ENCODE measurements around the gene RBMS2.
"Not testable (repeated sequence)": the region's sequence is repeated elsewhere in the genome, so short reads cannot be mapped to it uniquely, and the experiment has no call there.

Gene RBMS2

GRCh38 chr12:56577248-56577647 lies 55.6 kb downstream of the RBMS2 start:
- not testable (repeated sequence) for H3K18ac ChIP-seq (ENCODE audit: low read depth in 1 of 2, low read length in 2 of 2); H3K4me3 ChIP-seq (ENCODE audit: insufficient read depth in 1 of 2, low read depth in 1 of 2, low read length in 2 of 2); H2BK12ac ChIP-seq (ENCODE audit: low read length in 2 of 2); H4K8ac ChIP-seq (ENCODE audit: low read length); H3K4me2 ChIP-seq (ENCODE audit: low read length, poor library complexity, severe bottlenecking); H3K79me1 ChIP-seq (replicated peaks; ENCODE audit: low read length, poor library complexity, severe bottlenecking); H3K4me1 ChIP-seq (ENCODE audit: control insufficient read depth, insufficient read depth, low read depth, low read length); H2BK5ac ChIP-seq (ENCODE audit: low read depth, low read length, poor library complexity, severe bottlenecking); DNase-seq; H4K91ac ChIP-seq (ENCODE audit: low read length); H3K27me3 ChIP-seq (ENCODE audit: control insufficient read depth in 1 of 2, insufficient read depth in 1 of 2, low read length in 2 of 2); H2BK15ac ChIP-seq (ENCODE audit: low read depth, poor library complexity, severe bottlenecking); H3K4ac ChIP-seq (ENCODE audit: low read depth in 1 of 2, low read length in 2 of 2); H3K14ac ChIP-seq (ENCODE audit: low read length in 2 of 2); H3K27ac ChIP-seq (ENCODE audit: low read length, poor library complexity, severe bottlenecking); H2BK120ac ChIP-seq (ENCODE audit: low read depth, low read length); H3K9me3 ChIP-seq (ENCODE audit: control insufficient read depth, low read length); H2AK5ac ChIP-seq (ENCODE audit: low read length, severe bottlenecking); H2AFZ ChIP-seq (ENCODE audit: low read depth, low read length); H3K9ac ChIP-seq (ENCODE audit: low read length); H3K23ac ChIP-seq (ENCODE audit: low read length in 2 of 2)
- peaks cover 25 to 32% of the 10 kb centered on the region in 2 experiments for H3K36me3 ChIP-seq (ENCODE audit: control insufficient read depth in 1 of 2, insufficient read depth in 2 of 2, low read depth in 1 of 2, low read length in 2 of 2)
- WGBS = 98% methylated on average over 4 of the region's 7 CpGs

GRCh38 chr12:56578983-56579546 lies 57.4 kb downstream of the RBMS2 start:
- no peak overlapping the region for H3K14ac ChIP-seq (ENCODE audit: low read length in 2 of 2)
- 84% methylated on average over 6 of the region's 10 CpGs for WGBS
- no peak overlapping the region for H3K4me2 ChIP-seq (ENCODE audit: low read length, poor library complexity, severe bottlenecking)
- H3K27ac ChIP-seq (ENCODE audit: low read length, poor library complexity, severe bottlenecking) = no peak overlapping the region
- no peak overlapping the region for H2AFZ ChIP-seq (ENCODE audit: low read depth, low read length)
- peaks cover 12% of the 10 kb centered on the region for H3K79me1 ChIP-seq (replicated peaks; ENCODE audit: low read length, poor library complexity, severe bottlenecking)
- H3K36me3 ChIP-seq (ENCODE audit: control insufficient read depth in 1 of 2, insufficient read depth in 2 of 2, low read depth in 1 of 2, low read length in 2 of 2) = peaks cover 32 to 34% of the 10 kb centered on the region in 2 experiments
- no peak overlapping the region for H2BK5ac ChIP-seq (ENCODE audit: low read depth, low read length, poor library complexity, severe bottlenecking)
- H2BK12ac ChIP-seq (ENCODE audit: low read length in 2 of 2) = no peak overlapping the region
- H3K9ac ChIP-seq (ENCODE audit: low read length) = no peak overlapping the region
- no peak for DNase-seq
- no peak overlapping the region for H3K4me3 ChIP-seq (ENCODE audit: insufficient read depth in 1 of 2, low read depth in 1 of 2, low read length in 2 of 2)
- H3K4ac ChIP-seq (ENCODE audit: low read depth in 1 of 2, low read length in 2 of 2) = no peak overlapping the region
- H3K23ac ChIP-seq (ENCODE audit: low read length in 2 of 2) = no peak overlapping the region
- no peak overlapping the region for H4K8ac ChIP-seq (ENCODE audit: low read length)
- no peak overlapping the region for H3K18ac ChIP-seq (ENCODE audit: low read depth in 1 of 2, low read length in 2 of 2)
- H2BK15ac ChIP-seq (ENCODE audit: low read depth, poor library complexity, severe bottlenecking) = no peak overlapping the region
- H4K91ac ChIP-seq (ENCODE audit: low read length) = no peak overlapping the region
- no peak overlapping the region for H2BK120ac ChIP-seq (ENCODE audit: low read depth, low read length)
- no peaks in the 10 kb centered on the region for H3K27me3 ChIP-seq (ENCODE audit: control insufficient read depth in 1 of 2, insufficient read depth in 1 of 2, low read length in 2 of 2)
- H2AK5ac ChIP-seq (ENCODE audit: low read length, severe bottlenecking) = no peak overlapping the region
- H3K9me3 ChIP-seq (ENCODE audit: control insufficient read depth, low read length) = no peaks in the 10 kb centered on the region
- H3K4me1 ChIP-seq (ENCODE audit: control insufficient read depth, insufficient read depth, low read depth, low read length) = no peaks in the 10 kb centered on the region

DNA sequence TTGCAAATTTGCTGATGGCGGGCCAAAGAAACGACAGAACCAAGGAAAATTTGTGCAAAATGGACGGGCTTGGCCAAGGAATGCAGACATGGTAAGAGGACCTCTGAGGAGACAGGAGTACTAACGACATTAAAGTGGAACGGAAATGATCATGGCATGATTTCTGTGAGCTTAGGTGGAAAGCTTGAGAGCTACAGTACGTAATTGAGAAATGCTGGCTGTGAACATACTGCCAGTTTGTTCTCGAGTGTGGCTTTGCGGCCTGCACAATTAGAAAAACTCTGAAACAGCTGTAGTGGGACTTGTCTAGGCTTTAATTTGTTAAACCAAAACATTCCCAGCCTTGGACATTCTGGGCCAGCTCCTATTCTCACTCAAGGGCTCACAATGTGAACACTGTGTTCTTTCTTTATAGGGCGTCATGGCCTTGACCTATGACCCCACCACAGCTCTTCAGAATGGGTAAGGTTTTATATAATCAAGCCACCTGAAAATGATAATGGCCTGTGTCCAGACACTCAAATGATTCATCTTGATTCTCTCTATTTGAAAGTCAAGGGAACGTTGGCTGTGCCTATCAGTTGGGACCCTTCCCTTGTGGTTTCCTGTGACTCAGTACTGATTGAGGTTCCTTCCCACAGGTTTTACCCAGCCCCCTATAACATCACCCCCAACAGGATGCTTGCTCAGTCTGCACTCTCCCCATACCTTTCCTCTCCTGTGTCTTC lies 60.0 kb downstream of the RBMS2 start:
- 84% methylated on average over 10 of the region's 10 CpGs for WGBS
- Histone ChIP-seq H3K4me2 (ENCODE audit: low read length, poor library complexity, severe bottlenecking) (no peak overlapping the region), H3K27ac (ENCODE audit: low read length, poor library complexity, severe bottlenecking) (no peak overlapping the region), H2BK120ac (ENCODE audit: low read depth, low read length) (no peak overlapping the region), H3K9ac (ENCODE audit: low read length) (no peak overlapping the region), H3K27me3 (ENCODE audit: control insufficient read depth in 1 of 2, insufficient read depth in 1 of 2, low read length in 2 of 2) (no peaks in the 10 kb centered on the region), H4K91ac (ENCODE audit: low read length) (no peak overlapping the region), H3K23ac (ENCODE audit: low read length in 2 of 2) (no peak overlapping the region), H3K14ac (ENCODE audit: low read length in 2 of 2) (no peak overlapping the region), H3K9me3 (ENCODE audit: control insufficient read depth, low read length) (no peaks in the 10 kb centered on the region), H2AK5ac (ENCODE audit: low read length, severe bottlenecking) (no peak overlapping the region), H2AFZ (ENCODE audit: low read depth, low read length) (no peak overlapping the region), H3K18ac (ENCODE audit: low read depth in 1 of 2, low read length in 2 of 2) (no peak overlapping the region), H2BK12ac (ENCODE audit: low read length in 2 of 2) (no peak overlapping the region), H3K4ac (ENCODE audit: low read depth in 1 of 2, low read length in 2 of 2) (no peak overlapping the region), H2BK15ac (ENCODE audit: low read depth, poor library complexity, severe bottlenecking) (no peak overlapping the region), H3K4me3 (ENCODE audit: insufficient read depth in 1 of 2, low read depth in 1 of 2, low read length in 2 of 2) (no peak overlapping the region), H3K79me1 (replicated peaks; ENCODE audit: low read length, poor library complexity, severe bottlenecking) (peaks cover 8% of the 10 kb centered on the region), H3K4me1 (ENCODE audit: control insufficient read depth, insufficient read depth, low read depth, low read length) (no peaks in the 10 kb centered on the region), H3K36me3 (ENCODE audit: control insufficient read depth in 1 of 2, insufficient read depth in 2 of 2, low read depth in 1 of 2, low read length in 2 of 2) (peaks cover 26 to 32% of the 10 kb centered on the region in 2 experiments), H4K8ac (ENCODE audit: low read length) (no peak overlapping the region), H2BK5ac (ENCODE audit: low read depth, low read length, poor library complexity, severe bottlenecking) (no peak overlapping the region)
- DNase-seq = no peak

GRCh38 chr12:56585098-56585497 lies 63.5 kb downstream of the RBMS2 start:
- H2BK120ac ChIP-seq (ENCODE audit: low read depth, low read length) = no peak overlapping the region
- no peak overlapping the region for H3K4me2 ChIP-seq (ENCODE audit: low read length, poor library complexity, severe bottlenecking)
- no peak overlapping the region for H4K8ac ChIP-seq (ENCODE audit: low read length)
- no peak overlapping the region for H3K4ac ChIP-seq (ENCODE audit: low read depth in 1 of 2, low read length in 2 of 2)
- H2AK5ac ChIP-seq (ENCODE audit: low read length, severe bottlenecking) = no peak overlapping the region
- H3K27ac ChIP-seq (ENCODE audit: low read length, poor library complexity, severe bottlenecking) = no peak overlapping the region
- H3K18ac ChIP-seq (ENCODE audit: low read depth in 1 of 2, low read length in 2 of 2) = no peak overlapping the region
- H4K91ac ChIP-seq (ENCODE audit: low read length) = no peak overlapping the region
- DNase-seq = no peak
- H3K79me1 ChIP-seq (replicated peaks; ENCODE audit: low read length, poor library complexity, severe bottlenecking) = peaks cover 18% of the 10 kb centered on the region
- WGBS = no CpG with 5 or more reads among the region's 4 CpGs
- H2BK12ac ChIP-seq (ENCODE audit: low read length in 2 of 2) = no peak overlapping the region
- no peak overlapping the region for H3K14ac ChIP-seq (ENCODE audit: low read length in 2 of 2)
- H2BK5ac ChIP-seq (ENCODE audit: low read depth, low read length, poor library complexity, severe bottlenecking) = no peak overlapping the region
- no peak overlapping the region for H3K23ac ChIP-seq (ENCODE audit: low read length in 2 of 2)
- H3K4me3 ChIP-seq (ENCODE audit: insufficient read depth in 1 of 2, low read depth in 1 of 2, low read length in 2 of 2) = no peak overlapping the region
- H3K9ac ChIP-seq (ENCODE audit: low read length) = no peak overlapping the region
- no peak overlapping the region for H2AFZ ChIP-seq (ENCODE audit: low read depth, low read length)
- H3K9me3 ChIP-seq (ENCODE audit: control insufficient read depth, low read length) = no peaks in the 10 kb centered on the region
- no peaks in the 10 kb centered on the region for H3K27me3 ChIP-seq (ENCODE audit: control insufficient read depth in 1 of 2, insufficient read depth in 1 of 2, low read length in 2 of 2)
- H2BK15ac ChIP-seq (ENCODE audit: low read depth, poor library complexity, severe bottlenecking) = no peak overlapping the region
- peaks cover 51 to 58% of the 10 kb centered on the region in 2 experiments for H3K36me3 ChIP-seq (ENCODE audit: control insufficient read depth in 1 of 2, insufficient read depth in 2 of 2, low read depth in 1 of 2, low read length in 2 of 2)
- no peaks in the 10 kb centered on the region for H3K4me1 ChIP-seq (ENCODE audit: control insufficient read depth, insufficient read depth, low read depth, low read length)

Measured in mesenchymal stem cell (in vitro differentiated cells and primary cell).